ENCODE data around the gene FRMD4A.

DNA sequence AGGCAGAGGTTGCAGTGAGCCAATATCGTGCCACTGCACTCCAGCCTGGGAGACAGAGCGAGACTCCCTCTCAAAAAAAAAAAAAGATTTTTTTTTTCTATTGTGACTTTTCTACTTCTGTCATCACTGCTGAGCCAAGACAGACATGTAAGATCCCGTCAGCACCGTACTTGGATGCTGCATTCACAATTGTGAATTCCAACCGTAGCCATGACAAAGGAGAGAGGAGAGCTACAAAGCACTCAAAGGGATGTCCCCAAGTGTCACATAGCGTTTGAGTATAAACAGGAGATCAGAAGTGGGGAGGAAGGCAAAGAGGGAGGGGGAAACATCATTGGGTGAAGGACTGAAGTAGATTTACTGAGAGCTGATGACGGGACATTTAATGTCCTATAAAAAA is 599.8 kb downstream of the FRMD4A start:
- no peak for TF ChIP-seq EZH2 (IDR thresholded peaks at IDR 0.05; ENCODE audit: low read length)
- TF ChIP-seq, protein P1, sequence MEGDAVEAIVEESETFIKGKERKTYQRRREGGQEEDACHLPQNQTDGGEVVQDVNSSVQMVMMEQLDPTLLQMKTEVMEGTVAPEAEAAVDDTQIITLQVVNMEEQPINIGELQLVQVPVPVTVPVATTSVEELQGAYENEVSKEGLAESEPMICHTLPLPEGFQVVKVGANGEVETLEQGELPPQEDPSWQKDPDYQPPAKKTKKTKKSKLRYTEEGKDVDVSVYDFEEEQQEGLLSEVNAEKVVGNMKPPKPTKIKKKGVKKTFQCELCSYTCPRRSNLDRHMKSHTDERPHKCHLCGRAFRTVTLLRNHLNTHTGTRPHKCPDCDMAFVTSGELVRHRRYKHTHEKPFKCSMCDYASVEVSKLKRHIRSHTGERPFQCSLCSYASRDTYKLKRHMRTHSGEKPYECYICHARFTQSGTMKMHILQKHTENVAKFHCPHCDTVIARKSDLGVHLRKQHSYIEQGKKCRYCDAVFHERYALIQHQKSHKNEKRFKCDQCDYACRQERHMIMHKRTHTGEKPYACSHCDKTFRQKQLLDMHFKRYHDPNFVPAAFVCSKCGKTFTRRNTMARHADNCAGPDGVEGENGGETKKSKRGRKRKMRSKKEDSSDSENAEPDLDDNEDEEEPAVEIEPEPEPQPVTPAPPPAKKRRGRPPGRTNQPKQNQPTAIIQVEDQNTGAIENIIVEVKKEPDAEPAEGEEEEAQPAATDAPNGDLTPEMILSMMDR (optimal IDR thresholded peaks at IDR 0.05 in 1 of 3, IDR thresholded peaks at IDR 0.05 in 1 of 3, conservative IDR thresholded peaks at IDR 0.05 in 1 of 3; ENCODE audit: extremely low read depth in 1 of 3, insufficient read depth in 2 of 3, low read length in 3 of 3) = no peak
